ENCODE measurements around the gene DDX10. TPM values are rescaled to one million over a fixed set of nuclear protein-coding genes. Genes with fewer than 3 reads are reported as not detected.

DDX10 gene
- total RNA-seq, 1 experiment from 2014 or later, result 28.5 TPM

DNA sequence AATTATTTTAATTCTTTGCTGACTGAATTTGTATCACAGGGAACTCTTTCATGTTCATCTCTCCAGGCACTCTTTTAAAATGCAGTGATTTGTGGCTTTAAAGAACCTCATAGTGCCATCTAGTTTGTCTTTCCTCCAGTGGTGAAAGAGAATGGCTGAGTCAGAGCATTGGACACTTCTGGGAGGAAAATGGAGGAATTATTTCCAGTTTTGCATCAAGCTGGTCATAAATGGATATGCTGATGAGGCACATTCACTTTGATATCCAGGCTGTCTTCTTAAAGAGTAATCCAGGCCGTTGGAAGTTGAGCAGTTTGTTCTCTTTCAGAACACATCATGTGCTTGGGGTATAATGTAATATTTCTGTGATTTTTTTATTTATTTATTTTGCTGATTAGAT, 273.7 kb downstream of the DDX10 start:
- DNase-seq (ENCODE audit: low read depth), result peak; percentile 36

DNA sequence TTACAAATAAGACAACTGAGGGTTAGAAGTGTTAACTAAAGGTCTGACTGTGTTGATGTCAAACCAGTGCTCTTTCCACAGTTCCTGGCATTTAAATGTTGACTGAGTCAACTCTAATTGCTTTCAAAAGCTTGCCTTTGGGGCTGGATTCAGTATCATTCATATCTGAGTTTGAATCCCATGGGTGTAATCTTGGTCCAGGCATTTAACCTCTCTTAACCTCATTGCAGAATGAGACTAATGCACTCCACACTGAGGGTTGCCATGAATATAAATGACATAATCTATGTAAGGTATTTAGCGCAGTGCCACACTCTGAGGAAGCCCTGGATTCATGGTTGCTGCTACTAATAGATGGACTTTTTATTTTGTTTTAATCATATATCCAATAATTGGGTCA, 274.3 kb downstream of the DDX10 start:
- no peak for DNase-seq (ENCODE audit: low read depth)

DNA sequence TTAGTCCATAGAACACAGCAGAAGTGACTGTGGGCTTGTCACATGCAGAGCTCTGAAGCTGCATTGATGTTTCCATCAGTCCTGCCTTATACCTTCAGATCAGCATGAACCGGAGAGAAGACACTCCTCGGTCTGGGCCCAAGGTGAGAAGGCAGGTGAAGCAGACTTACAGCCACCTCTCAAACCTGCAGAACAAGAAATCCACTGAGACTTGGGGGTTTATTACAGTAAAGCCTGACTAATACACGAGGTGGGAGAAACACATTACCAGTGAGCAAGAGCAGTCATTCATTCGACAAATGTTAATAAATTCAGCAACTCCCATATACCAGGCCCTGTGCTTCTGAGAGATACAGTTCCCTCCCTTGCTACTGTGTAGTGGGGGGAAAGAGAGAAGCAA, 279.0 kb downstream of the DDX10 start:
- DNase-seq (ENCODE audit: low read depth), result no peak

DNA sequence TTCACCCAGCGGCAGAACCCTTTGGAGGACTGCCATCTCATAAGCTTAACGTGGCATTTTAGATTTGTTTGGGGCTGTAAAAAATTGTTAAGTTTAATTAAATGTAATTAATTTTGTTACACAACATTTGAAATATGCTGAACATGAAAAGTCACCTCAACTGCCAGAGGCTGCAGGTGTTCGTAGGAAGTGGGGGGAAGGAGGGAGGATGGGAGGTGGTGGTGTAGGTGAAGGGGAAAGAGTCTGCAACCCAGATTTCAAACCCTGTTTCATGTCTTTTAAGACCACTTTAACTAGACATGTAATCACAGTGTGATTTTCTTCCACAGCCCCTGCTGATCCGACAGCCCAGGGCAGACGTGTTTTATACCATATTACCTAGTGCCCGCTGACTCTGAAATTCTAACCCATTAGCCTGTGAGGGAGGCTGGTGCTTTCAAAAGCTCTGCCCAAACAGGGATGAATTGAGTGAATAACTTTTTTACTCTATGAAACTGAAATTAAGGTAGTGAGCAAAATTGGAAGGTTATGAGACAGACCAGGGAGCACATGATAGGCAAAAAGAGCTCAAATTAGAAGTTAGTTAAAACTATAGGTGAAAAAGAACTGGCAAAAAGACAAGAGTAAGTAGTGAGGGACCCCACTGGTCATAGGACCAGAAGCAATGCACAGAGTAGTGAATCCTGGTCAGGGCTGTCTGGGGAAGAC, 279.8 kb downstream of the DDX10 start:
- no peak for DNase-seq (ENCODE audit: low read depth)

DNA sequence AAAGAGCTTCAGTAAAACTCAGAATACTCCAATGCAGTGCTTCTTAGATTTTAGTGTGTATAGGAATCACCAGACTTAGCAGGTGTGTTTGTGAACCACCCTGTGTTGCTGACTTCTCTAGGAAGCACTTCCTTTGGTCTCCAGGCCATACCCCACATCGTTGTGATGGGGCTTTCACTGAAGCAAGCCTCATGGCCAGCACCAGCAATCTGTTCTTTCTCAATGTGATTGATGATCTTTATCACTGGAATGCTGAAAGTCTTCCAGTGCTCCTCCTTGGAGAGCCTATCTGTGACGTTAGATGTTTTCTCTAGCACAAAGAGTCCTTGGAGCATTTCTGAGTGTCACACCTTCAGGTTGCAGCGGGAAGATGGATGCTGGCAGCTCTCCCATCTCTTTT, 280.5 kb downstream of the DDX10 start:
- no peak for DNase-seq (ENCODE audit: low read depth)

DNA sequence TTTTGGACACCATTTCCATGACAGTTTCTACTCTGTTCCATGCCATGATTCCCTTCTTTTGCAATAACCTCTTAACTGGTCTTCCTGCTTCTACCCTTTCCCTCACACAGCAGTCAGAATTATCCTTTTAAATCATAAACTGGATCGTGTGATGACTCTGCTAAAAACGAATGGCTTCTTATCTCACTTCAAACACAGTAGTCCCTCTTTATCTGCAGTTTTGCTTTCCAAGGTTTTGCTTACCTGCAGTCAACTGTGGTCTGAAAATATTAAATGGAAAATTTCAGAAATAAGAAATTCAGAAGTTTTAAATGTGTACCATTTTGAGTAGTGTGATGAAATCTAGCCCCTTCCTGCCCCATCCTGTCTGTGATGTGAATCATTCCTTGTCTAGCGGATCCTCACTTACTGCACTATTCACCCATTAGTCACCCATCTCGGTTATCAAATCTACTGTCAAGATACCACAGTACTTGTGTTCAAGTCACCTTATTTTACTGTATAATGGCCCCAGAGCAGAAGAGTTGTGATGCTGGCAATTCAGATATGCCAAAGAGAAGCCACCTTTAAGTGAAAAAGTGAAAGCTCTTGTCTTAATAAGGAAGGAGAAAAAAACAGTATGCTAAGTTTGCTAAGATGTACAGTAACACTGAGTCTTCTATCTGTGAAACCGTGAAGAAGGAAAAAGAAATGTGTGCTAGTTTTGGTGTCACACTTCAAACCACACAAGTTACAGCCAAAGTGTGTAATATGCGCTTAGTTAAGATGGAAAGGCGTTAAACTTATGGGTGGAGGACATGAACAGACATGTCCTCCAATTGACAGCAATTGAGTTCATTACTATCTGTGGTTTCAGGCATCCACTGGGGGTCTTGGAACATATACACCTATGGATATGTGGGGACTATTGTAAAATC, 283.0 kb downstream of the DDX10 start:
- DNase-seq (ENCODE audit: low read depth), result peak; percentile 75

DNA sequence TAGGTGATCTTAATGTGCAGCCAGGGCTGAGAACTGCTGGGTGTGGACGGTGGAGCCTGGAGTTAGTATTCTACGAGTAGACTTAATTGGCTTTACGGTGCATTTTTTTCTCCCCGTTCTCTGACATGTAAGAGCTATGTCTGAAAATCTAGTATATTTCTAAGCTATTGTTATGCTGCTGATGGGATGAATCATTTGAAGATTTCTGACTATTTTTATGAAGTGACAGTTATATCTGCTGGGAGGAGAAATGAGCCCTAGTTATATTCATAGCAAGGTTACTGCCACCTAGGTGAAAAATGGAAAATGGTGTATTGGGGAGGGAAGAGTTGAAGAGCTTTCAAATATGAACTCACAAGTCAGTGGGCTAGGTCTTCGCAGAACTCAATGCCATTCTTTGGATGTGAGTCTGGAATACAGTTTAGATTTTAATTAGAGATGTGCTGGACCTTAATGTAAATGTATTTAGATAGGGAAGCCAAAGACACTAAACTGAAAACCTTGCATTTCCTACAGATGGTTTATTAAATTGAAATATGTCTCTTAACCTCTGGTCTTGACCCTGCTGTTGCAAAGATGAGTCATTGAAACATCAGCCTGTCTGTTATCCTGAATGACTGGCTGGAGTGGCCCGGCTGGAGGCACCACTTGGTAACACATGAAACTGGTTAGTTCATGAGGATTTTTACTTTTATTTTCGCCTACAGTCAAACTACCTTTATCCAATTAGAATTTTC, 293.7 kb downstream of the DDX10 start:
- peak; percentile 84 for DNase-seq (ENCODE audit: low read depth)

DNA sequence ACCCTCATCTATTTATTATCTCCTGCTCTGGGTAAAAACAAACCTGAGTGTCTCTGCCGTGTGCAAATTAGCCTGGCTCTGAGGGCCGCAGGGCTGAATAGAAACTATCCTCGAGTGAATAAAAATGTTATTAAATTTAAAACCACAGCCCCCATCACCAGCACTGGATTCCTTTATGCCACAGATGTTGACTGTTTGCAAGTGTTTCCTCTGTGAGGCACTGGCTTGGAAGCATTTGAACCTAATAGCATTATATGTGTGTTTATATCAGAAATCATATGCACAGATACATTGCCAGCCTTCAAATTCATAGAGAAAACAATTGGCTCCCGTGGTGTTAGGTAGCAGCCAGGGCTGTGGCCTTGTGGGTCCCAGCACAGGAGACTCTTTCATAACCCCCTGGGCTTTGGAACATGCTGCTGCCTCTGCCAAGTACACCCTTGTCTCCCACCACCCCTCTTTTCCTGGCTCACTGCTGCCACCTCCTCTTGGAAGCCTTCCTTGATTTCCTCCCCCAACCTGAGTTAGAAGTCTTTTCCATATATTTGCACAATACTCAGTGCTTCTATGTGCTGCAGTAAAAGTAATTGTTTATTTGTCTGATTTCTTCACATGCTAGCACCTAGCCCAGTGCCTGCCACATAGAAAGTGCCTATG, 294.4 kb downstream of the DDX10 start:
- DNase-seq (ENCODE audit: low read depth), result peak; percentile 46

DNA sequence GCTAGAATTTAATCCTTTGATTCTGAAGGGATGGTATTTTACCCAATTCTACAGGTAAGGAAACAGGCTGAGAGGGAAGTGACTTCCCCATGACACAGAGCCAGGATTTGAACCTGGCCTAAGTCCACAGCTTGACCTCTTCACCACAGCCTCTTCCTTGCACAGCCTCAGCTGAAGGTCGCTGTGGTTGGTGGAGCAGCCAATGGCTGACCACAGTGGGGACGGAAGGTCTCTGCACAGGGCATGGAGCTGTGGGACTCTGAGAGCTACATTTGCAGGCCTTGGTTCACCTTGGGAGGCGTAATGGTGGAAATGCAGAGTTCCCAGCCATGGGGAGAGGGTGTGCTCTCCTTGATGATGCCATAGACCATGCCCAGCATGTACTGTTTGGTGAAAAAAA, 295.0 kb downstream of the DDX10 start:
- no peak for DNase-seq (ENCODE audit: low read depth)

DNA sequence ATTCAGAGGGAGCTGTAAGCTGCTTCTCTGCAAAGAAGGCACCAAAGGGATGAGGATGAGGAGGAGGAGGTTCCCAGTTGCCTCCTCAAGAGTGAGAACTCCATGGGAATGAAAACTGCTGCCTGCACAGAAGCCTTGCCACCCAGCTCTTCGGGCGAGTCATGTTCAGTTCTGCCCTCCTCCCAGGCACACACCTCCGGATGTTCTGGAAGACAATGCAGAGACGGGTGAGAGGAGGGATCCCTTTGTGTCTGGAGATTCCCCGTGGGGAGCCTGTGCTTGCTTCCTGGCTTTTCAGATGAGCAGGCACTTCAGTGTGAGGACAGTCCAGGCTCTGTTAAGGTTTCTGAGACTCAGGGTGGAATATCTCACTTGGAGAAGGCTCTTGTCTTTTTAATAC, 295.6 kb downstream of the DDX10 start:
- no peak for DNase-seq (ENCODE audit: low read depth)

DNA sequence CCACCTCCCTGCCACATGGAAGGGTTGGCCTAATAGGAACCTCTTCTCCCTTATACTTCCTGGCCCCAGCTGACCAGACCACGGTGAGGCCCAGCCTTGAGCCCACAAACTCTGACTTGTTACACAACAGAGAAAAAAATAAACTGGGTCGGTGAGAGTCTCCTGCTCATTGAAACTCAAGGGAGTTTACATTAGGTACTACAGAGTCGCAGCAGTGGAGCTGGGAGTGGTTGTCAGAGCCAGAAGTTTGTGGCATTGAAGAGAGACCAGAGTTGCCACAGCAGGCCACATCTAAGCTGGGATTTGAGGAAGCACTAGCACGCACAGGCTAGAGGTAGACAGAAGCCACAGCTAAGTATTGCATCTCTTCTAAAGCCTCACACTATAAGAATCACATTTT, 296.2 kb downstream of the DDX10 start:
- no peak for DNase-seq (ENCODE audit: low read depth)

DNA sequence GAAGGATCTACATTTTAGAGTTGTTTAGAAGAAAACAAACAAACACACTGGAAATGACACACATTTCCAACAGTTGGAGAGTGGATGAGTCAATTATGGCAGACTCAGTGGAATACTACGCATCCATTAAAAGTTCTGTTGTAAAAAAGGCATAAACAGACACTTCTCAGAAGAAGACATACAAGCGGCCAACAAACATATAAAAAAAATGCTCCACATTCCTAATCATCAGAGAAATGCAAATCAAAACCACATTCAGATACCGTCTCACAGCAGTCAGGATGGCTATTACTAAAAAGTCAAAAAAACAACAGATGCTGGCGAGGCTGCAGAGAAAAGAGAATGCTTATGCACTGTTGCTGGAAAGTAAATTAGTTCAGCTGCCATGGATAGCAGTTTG, 298.2 kb downstream of the DDX10 start:
- no peak for DNase-seq (ENCODE audit: low read depth)

DNA sequence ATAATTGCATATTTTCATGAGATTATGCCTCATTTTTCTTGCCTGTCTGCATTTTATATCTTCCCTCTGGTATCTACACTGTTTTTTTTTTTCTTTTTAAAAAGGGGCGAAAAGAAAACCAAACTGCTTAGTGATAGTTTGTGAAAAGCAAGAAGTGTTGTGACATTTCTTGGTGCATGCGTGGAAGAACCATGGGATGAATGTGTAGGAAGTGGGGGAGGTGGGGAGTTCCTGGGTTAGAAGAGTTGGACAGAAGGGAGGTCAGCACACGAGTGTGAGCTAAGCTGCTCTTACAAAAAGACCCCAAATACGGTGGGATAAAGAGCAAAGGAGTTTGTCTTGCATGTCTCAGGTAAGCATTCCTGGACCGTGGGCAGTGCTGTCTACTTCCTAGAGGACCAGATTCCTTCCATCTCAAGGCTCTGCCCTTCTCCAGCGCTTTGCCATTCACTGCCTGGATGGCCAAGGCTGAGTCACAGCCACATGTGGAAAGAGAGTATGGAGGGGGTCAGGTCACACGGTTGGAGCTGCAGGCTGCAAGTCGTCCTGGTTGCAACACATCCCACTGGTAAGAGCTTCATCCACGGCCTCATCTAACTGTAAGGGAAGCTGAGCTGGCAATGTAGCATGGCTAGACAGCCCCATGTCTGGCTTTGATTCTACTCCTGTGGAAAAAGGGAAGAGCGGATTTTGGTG, 300.6 kb downstream of the DDX10 start:
- DNase-seq (ENCODE audit: low read depth), result peak; percentile 70

DNA sequence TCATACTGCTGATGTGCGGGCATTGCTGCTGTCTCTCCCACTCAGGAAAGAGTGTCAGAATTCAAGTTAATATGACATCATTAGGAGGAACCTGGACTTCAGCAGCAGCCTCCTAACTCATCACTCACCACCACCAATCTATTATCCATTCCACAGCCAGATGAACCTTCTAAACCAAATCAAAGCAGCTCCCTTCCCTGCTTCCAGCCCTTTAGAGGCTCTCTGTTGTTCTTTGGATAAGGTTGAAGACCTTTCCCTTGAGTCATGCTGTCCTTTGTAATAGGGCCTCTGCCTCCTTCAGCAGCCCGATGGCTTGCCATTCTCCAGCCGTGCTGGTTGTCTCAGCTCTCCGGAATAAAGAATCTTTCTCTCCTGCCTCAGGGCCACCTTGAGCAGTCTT, 301.3 kb downstream of the DDX10 start:
- no peak for DNase-seq (ENCODE audit: low read depth)

DNA sequence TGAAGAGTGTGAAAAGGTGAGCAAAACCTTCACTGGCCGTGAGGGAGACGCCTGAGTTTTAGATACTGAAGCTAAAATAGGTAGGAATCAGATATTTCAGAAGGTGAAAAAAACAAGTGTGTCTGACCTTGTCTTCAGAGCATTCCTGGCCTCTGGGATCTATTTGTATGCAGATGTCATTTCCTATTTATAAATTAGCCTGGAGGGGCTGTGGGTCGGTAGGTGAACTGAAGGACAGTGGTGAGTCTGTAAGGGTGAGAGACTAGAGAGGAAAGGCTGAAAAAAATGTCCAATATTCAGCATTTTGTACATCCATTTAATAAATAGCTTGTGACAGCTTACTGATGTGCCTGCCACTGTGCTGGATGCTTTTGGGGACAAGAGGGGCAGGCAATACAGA, 302.1 kb downstream of the DDX10 start:
- DNase-seq (ENCODE audit: low read depth), result no peak

DNA sequence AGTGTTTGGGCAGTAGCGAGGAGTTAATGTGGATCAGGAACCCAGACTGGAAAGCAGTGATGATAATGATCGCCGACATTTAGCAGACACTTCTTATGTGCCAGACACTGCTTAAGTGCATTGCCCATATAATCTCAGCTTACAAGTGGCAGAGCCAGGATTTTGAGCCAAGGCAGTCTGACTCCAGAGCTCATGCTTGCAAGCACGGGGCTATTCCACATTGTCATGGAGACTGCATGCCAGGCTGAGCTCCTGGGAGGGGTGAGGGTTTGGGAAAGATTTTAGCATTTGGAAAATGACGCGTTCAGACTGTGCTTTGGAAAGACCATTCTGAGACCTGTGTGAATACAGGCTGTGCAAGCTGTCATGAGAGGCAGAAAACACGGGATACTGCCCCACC, 302.7 kb downstream of the DDX10 start:
- peak; percentile 21 for DNase-seq (ENCODE audit: low read depth)

DNA sequence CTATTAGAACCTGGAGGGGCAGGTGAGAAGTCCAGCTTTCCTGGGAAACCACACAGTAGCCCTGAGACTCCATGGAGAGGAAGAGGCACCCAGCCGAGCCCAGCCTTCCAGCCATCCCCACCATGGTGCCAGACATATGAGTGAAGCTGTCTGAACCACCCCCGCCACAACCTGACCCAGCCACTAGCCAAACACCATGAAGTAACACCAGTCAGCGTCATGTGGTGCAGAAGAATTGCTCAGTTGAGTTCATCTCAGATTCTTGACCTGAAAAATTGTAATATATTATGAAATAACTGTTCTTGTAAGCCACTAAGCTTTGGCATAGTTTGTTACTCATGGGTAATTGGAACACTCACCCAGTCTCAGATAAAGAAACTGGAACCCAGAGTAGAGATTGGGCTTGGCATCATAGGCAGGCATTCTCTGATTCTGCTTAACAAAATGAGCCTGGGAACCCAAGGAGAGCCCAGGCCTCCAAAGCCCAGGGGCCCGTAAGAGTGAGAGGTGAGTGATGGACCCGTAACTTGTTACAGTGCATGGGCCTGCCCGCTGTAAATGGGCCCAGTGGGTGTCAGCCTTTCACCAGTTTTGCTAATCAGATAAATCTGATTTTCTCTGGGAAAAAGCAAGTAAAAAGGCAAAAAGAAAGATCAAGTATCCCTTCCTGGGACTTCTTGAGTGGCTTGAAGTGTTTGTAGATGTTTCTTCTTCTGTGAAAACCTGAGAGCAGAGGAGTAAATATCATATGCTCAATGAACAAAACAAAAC, 305.5 kb downstream of the DDX10 start:
- DNase-seq (ENCODE audit: low read depth), result no peak

DNA sequence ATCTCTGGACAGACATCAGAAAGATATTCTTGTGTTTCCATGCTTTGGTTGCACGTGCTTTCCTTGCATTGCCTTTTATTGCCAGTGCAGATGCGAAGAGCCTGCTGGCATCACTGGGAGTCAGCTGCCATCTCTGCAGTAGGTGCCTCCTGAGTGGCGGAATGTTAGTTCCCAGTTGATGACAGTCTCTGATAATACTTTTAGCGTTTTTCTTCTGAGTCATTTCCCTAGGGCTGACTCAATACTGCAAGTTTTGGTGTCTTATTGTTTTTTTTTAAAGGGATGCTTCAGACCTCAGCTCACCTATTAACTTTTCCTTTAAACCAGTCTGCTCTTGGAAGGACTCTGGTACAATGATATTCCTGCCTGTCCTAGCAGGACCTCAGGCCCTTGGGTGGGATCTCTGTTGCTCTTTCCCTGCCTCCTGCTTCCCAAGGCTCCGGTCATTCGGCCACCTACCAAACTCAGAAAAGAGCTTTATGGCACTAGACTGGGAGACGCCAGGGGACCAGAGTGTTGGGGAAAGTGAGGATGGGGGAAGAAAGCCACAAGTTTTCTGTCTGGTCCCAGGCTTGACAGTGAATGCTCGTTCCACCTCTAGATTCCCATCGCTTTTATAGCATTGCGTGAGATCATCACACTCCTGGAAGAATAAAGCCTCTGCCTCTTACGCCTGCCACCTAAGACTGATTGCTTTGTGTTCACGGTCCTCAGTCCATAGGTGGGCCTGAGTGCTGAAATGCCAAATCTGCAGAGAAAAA, 308.7 kb downstream of the DDX10 start:
- DNase-seq (ENCODE audit: low read depth), result peak; percentile 94

DNA sequence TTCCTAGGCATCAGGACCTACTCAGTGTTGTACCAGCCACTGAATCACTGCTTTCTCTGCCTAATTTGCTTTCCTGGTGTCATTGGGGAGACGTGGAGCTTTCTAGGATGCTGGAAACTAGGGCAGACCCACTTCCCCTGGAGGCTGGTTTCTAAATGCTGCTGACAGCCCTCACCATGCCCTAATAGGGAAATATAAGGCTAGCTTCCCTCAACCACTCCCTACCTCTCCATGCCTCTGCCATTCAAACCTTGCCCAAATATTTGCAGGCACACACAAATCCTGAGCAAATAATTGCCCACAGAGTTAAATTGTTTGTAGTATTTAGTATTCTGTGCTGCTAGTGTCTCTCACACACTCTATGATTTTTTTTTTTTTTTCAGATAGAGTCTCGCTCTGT, 310.2 kb downstream of the DDX10 start:
- DNase-seq (ENCODE audit: low read depth), result no peak

DNA sequence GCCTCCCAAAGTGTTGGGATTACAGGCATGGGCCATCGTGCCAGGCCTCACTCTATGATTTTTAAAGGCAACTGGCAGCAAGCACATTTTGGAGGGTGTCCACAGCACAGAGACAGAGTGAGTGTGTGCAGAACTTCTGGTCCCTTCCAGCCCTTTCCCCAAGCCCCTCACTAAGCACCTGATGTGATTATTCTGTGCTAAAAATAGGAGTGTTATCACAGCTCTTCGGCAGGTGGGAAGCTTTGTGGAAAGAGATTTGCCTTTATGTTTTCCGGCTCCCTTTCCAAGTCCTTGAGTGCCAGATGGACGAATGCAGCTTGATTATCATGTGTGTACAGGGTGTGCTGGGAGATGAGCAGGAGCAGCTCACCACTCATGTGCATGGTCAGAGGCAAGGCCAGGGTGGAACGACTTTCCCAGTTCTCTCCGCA, 310.8 kb downstream of the DDX10 start:
- no peak for DNase-seq (ENCODE audit: low read depth)

All from LHCN-M2 (cell line).